Caco-2 (cell line): ENCODE data around the gene ACOX1. TPM values are rescaled to one million over a fixed set of nuclear protein-coding genes. Genes with fewer than 3 reads are reported as not detected.

Experiments used
- BruUV-seq: library from RNA; stranded (reverse); fragments of 400-500 nt; replicated peaks from 2 replicates; lab custom pipeline; 2021; lab: Mats Ljungman, UMichigan
- CTCF ChIA-PET: fragments of 300-600 bp; sonication (Branson Sonifier 250); formaldehyde crosslinking; loops from one replicate; lab custom pipeline; 2022; ENCODE audit warnings: antibody characterized with exemption; lab: Charles Lee
- POLR2A ChIA-PET: fragments of 300-600 bp; sonication (Branson Sonifier 250); formaldehyde crosslinking; loops from one replicate; lab custom pipeline; 2022; ENCODE audit warnings: antibody characterized with exemption; lab: Charles Lee
- DNase-seq, 2 experiments: peaks; one replicate each; pipeline versions ENCODE4 v3.0.0 to v3.0.0-alpha.2; 2020 to 2022
- H3K27me3 ChIP-seq: replicated peaks from 2 replicates; pipeline ENCODE4 v1.6.0; 2011; ENCODE audit warnings: low read length; ENCODE audit not compliant: control insufficient read depth, insufficient read depth
- H3K36me3 ChIP-seq: 2 replicates; pipeline ENCODE4 v1.5.1; 2011; ENCODE audit warnings: low read length; ENCODE audit not compliant: control insufficient read depth, insufficient read depth
- H3K4me1 ChIP-seq: fragments of 250-450 bp; sonication (Bioruptor Pico); 2 replicates; pipeline ENCODE4 v1.5.1; 2020; ENCODE audit warnings: mild to moderate bottlenecking
- H3K4me3 ChIP-seq: 2 replicates; pipeline ENCODE4 v1.5.1; 2011; ENCODE audit warnings: low read depth, mild to moderate bottlenecking, control low read depth, low read length
- H3K9me3 ChIP-seq: fragments of 250-450 bp; sonication (Bioruptor Pico); 2 replicates; pipeline ENCODE4 v1.5.1; 2020; ENCODE audit warnings: mild to moderate bottlenecking, moderate library complexity
- H3K27ac Mint-ChIP-seq: one replicate; pipeline ENCODE4 v1.8.0; 2022; ENCODE audit warnings: mixed read lengths; ENCODE audit not compliant: unreplicated experiment
- H3K27me3 Mint-ChIP-seq: one replicate; pipeline ENCODE4 v1.8.0; 2022; ENCODE audit warnings: mixed read lengths; ENCODE audit not compliant: insufficient read depth, unreplicated experiment
- H3K36me3 Mint-ChIP-seq: one replicate; pipeline ENCODE4 v1.8.0; 2022; ENCODE audit warnings: mild to moderate bottlenecking, mixed read lengths; ENCODE audit not compliant: insufficient read depth, unreplicated experiment
- H3K4me1 Mint-ChIP-seq: one replicate; pipeline ENCODE4 v1.8.0; 2022; ENCODE audit warnings: low read depth, mixed read lengths; ENCODE audit not compliant: unreplicated experiment
- H3K4me3 Mint-ChIP-seq: one replicate; pipeline ENCODE4 v1.8.0; 2022; ENCODE audit warnings: mild to moderate bottlenecking, moderate library complexity, mixed read lengths; ENCODE audit not compliant: unreplicated experiment
- H3K9me3 Mint-ChIP-seq: one replicate; pipeline ENCODE4 v1.8.0; 2022; ENCODE audit warnings: mixed read lengths; ENCODE audit not compliant: unreplicated experiment
- CTCF ChIP-seq, 2 experiments: fragments of 200-600 bp in 1 of 2; IDR thresholded peaks; 1 replicate in 1 of 2; 2 replicates in 1 of 2; pipeline versions ENCODE4 v1.5.1 to v1.8.0; 2011 to 2022; ENCODE audit warnings: antibody characterized with exemption in 1 of 2, control low read depth in 1 of 2, inconsistent platforms in 1 of 2, low read depth in 1 of 2, low read length in 1 of 2, mild to moderate bottlenecking in 1 of 2, moderate library complexity in 1 of 2; ENCODE audit not compliant: insufficient read depth in 1 of 2, severe bottlenecking in 1 of 2, unreplicated experiment in 1 of 2
- intact Hi-C: fragments of 100-400 bp; cut with micrococcal nuclease; formaldehyde crosslinking; loops from one replicate; pipeline ENCODE4 v1.10.0; 2022; ENCODE audit not compliant: unreplicated experiment
- total RNA-seq: library from RNA; stranded (reverse); gene quantifications from 2 replicates; pipeline ENCODE4 v1.2.3, GENCODE V29; 2022

Gene ACOX1
- total RNA-seq, 1 experiment from 2014 or later = 48.3 TPM

GRCh38 chr17:76023900-76024237 lies 44.9 kb upstream of the ACOX1 start:
- CTCF ChIA-PET = interaction anchor here (1.2 kb wide), 1 partner anchor 10 kb away, joined by 9 read pairs; no protein-coding TSS in a partner anchor
- no TSS peak for BruUV-seq

GRCh38 chr17:76022973-76023899 lies 44.3 kb upstream of the ACOX1 start:
- DNase-seq = peak in 1 of 2 experiments; percentile 33
- Mint-ChIP-seq H3K36me3 (peaks cover 5% of the 10 kb centered on the region), H3K27ac (no peak overlapping the region), H3K9me3 (no peaks in the 10 kb centered on the region), H3K27me3 (no peaks in the 10 kb centered on the region), H3K4me3 (no peak overlapping the region), H3K4me1 (peaks cover 9% of the 10 kb centered on the region)
- CTCF ChIA-PET = interaction anchor here (1.2 kb wide), 1 partner anchor 9 kb away, joined by 9 read pairs; no protein-coding TSS in a partner anchor
- Histone ChIP-seq H3K4me1 (no peaks in the 10 kb centered on the region), H3K9me3 (no peaks in the 10 kb centered on the region), H3K4me3 (no peak overlapping the region), H3K36me3 (no peaks in the 10 kb centered on the region), H3K27me3 (no peaks in the 10 kb centered on the region)
- intact Hi-C loops = no loop called here
- no TSS peak for BruUV-seq
- POLR2A ChIA-PET = no interaction called here
- TF ChIP-seq CTCF (IDR thresholded peaks at IDR 0.05; ENCODE audit: insufficient read depth in 1 of 2, low read depth in 1 of 2, low read length in 1 of 2, severe bottlenecking in 1 of 2, unreplicated experiment in 1 of 2) = no peak

More at GRCh38 chr17:76023900-76024237, 44.9 kb upstream of the ACOX1 start:
- DNase-seq = peak in 1 of 2 experiments; percentile 35
- no peak overlapping the region for H3K27ac Mint-ChIP-seq
- H3K4me1 ChIP-seq = no peaks in the 10 kb centered on the region
- TF ChIP-seq CTCF (IDR thresholded peaks at IDR 0.05; ENCODE audit: insufficient read depth in 1 of 2, low read depth in 1 of 2, low read length in 1 of 2, severe bottlenecking in 1 of 2, unreplicated experiment in 1 of 2) = no peak
- H3K4me3 Mint-ChIP-seq = no peak overlapping the region
- H3K9me3 ChIP-seq = no peaks in the 10 kb centered on the region
- H3K36me3 ChIP-seq = no peaks in the 10 kb centered on the region
- peaks cover 5% of the 10 kb centered on the region for H3K36me3 Mint-ChIP-seq
- H3K27me3 ChIP-seq = no peaks in the 10 kb centered on the region
- H3K4me3 ChIP-seq = no peak overlapping the region
- POLR2A ChIA-PET = no interaction called here
- intact Hi-C loops = no loop called here
- H3K9me3 Mint-ChIP-seq = no peaks in the 10 kb centered on the region
- no peaks in the 10 kb centered on the region for H3K27me3 Mint-ChIP-seq
- H3K4me1 Mint-ChIP-seq = peaks cover 9% of the 10 kb centered on the region

- Mint-ChIP-seq H3K4me3 (no peak overlapping the region), H3K27ac (no peak overlapping the region), H3K4me1 (peaks cover 9% of the 10 kb centered on the region), H3K36me3 (peaks cover 5% of the 10 kb centered on the region), H3K9me3 (no peaks in the 10 kb centered on the region), H3K27me3 (no peaks in the 10 kb centered on the region)
- H3K36me3 ChIP-seq = no peaks in the 10 kb centered on the region
- H3K4me3 ChIP-seq = no peak overlapping the region
- intact Hi-C loops = no loop called here
- no peaks in the 10 kb centered on the region for H3K4me1 ChIP-seq
- DNase-seq = no peak
- no peaks in the 10 kb centered on the region for H3K27me3 ChIP-seq
- no peak for TF ChIP-seq CTCF (IDR thresholded peaks at IDR 0.05; ENCODE audit: insufficient read depth in 1 of 2, low read depth in 1 of 2, low read length in 1 of 2, severe bottlenecking in 1 of 2, unreplicated experiment in 1 of 2)
- no TSS peak for BruUV-seq
- ChIA-PET CTCF (interaction anchor here (0.6 kb wide), 1 partner anchor 144 kb away, joined by 4 read pairs; no protein-coding TSS in a partner anchor), POLR2A (no interaction called here)
- no peaks in the 10 kb centered on the region for H3K9me3 ChIP-seq
Observed at GRCh38 chr17:76022285-76022684, 43.3 kb upstream of the ACOX1 start.
